ENCODE measurements around the gene RBPJ.

Gene RBPJ

DNA sequence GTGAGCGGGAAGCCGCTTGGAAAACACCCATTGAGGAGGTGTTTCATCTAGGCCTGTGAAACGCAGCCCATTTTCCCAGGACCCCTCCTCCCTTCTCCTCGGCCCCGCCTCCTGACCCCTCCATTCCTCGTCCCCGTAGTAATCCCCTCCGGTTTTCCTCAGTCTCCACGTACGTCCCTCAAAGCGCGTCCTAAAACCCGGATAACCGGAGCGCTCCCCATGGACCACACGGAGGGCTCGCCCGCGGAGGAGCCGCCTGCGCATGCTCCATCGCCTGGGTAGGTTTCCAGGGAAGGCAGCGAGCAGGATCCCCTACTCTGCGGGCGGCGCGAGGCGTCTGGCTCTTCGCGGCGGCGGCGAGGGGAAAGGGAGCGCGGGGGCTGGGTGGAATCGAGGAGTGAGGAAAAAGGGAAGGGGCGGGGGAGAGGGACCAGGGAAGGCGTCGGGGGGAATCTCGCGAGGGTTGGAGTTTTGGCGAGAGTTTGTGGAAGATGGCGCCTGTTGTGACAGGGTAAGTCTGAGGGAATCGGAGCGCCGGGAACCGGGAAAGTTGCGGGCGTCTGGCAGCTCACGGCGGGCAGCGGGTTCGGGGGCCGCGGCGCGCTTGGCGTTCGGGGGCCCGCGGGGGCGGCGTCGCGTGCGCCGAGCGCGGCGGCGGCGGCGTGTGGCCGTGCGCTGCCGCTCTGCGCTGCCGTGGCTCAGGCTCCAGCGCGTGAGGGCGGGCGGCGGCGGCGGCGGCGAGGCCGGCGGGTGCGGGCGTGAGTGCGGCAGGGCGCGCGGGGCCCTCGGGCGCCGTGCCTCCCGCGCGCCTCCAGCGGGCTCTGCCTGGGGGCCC lies at the start of gene RBPJ:
TSS of gene RBPJ (plus strand) at position 477 of the 835 bp plus-strand sequence. CDS start at position 492, 15 bp downstream.
- no peak for FAIRE-seq
- DNase-seq (ENCODE audit: insufficient read length, low spot score), result peak; percentile 69
- TF ChIP-seq POLR2A (IDR thresholded peaks at IDR 0.05; ENCODE audit: low read depth, low read length), result peak; percentile 43; the same call in 1 of the 2 replicates

DNA sequence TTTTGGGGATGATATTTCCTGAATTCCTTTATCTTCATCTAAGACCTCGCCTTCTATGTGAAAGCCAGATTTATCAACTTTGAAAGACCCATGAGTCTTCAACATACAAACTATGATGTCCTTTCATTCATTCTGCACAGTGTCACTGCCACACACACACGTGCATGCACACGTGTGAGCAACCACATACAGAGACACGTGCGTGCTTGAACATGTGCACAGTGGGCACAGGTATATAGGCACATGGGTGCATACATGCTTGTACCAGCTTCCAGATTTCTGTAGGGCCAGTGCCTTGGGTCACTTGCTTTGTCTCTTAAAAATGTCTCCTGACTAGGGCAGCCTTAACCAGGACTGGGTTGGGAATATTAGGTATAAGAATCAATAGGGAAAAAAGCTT lies 49.1 kb upstream of the RBPJ start:
- FAIRE-seq, result no peak
- TF ChIP-seq POLR2A (IDR thresholded peaks at IDR 0.05; ENCODE audit: low read depth, low read length), result no peak
- DNase-seq (ENCODE audit: insufficient read length, low spot score), result no peak

DNA sequence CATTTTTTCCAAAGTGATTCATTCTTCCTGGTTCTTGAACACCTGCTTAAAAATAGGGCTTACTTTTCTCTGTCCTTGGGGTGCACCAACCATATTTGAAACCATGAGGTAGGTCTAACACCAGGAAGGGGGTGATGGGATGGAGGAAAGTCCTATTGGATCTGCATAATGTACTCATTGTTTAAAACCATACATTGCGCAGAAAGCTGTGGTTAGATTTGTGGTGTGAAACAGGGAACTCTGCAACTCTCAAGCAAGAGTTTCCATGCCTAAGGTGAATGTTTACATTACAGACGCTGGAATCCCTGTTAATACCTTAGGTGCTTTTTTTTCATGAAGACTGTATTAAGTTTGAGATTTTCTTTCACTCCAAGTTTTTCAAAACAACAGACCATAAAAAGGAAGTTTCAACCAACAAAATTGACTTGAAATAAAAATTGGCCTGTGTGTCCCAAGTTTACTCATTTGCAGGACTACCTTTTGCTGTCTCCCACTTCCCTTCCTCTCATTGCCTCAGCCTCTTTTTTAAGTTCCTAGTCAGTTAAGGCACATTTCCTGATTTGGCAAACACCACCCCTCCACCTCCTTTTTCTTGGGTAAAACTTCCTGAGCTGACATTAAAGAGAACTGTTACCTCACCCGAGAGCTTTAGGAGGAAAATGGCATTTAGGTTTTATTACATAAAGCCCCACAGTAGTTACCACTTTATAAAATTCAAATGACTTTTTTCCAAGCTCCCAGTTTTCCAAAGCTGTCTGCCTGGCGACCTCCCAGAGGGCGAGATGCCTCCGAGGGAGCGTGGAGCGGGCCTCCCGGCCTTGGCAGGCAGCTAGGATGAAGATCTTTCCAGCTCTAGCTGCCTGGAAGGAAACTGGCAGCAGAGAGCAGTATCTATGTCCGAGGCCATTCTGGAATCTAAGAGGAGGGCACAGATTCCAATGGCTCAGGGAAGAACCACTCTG lies 47.9 kb upstream of the RBPJ start:
- no peak for TF ChIP-seq POLR2A (IDR thresholded peaks at IDR 0.05; ENCODE audit: low read depth, low read length)
- DNase-seq (ENCODE audit: insufficient read length, low spot score) (no peak), FAIRE-seq (no peak)

DNA sequence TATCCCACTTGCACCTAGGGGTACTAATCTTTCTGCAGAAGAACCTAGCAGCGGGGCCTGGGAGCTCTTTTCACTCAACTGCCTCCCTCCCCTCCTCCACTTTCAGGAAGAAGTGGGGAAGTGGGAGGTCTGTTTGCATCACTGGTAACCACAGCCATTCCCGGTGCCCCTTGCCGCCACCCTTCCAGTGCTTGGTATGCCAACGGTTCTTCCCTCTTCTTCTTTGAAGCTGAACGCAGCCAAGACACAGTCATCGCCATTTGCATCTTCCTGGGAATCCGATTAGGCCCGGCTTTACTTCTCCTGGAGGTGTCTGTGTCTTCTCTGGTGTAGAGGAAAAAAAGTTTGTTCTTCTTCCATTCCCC lies 47.2 kb upstream of the RBPJ start:
- DNase-seq (ENCODE audit: insufficient read length, low spot score), result no peak
- no peak for FAIRE-seq
- TF ChIP-seq POLR2A (IDR thresholded peaks at IDR 0.05; ENCODE audit: low read depth, low read length), result no peak

DNA sequence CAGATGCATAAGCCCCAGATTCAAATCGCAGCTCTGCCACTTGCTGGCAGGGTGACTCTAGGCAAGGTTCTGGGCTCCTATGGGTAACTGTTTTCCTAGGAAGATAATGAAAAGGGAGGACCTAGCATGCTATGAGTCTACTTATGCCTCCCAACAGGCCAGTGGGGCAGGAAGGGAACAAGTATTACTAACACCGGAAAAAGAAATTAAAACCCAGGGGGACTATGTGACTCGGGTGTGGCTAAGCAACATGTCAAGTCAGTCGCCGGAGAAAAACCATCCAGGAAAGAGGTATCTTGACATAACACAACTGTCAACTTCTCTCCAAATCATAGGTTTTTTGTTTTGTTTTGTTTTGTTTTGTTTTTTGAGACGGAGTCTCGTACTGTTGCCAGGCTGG lies 45.5 kb upstream of the RBPJ start:
- DNase-seq (ENCODE audit: insufficient read length, low spot score), result no peak
- no peak for FAIRE-seq

DNA sequence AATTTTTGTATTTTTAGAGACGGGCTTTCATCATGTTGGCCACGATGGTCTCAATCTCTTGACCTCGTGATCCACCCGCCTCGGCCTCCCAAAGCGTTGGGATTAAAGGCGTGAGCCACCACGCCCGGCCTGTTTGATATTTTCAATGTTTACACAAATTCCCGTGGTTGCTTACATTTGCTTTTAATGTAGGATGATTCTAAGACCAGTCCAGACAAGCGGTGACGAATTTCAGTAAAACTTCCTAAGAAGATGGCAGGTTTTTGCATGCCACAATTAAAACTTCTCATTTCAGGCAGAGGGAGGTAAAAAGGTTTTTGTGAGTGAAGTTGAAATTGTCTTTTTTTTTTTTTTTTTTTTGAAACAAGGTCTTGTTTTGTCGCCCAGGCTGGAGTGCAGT lies 41.4 kb upstream of the RBPJ start:
- no peak for FAIRE-seq
- no peak for TF ChIP-seq POLR2A (IDR thresholded peaks at IDR 0.05; ENCODE audit: low read depth, low read length)
- no peak for DNase-seq (ENCODE audit: insufficient read length, low spot score)

More for the DNA sequence above, 45.5 kb upstream of the RBPJ start:
- no peak for TF ChIP-seq POLR2A (IDR thresholded peaks at IDR 0.05; ENCODE audit: low read depth, low read length)

DNA sequence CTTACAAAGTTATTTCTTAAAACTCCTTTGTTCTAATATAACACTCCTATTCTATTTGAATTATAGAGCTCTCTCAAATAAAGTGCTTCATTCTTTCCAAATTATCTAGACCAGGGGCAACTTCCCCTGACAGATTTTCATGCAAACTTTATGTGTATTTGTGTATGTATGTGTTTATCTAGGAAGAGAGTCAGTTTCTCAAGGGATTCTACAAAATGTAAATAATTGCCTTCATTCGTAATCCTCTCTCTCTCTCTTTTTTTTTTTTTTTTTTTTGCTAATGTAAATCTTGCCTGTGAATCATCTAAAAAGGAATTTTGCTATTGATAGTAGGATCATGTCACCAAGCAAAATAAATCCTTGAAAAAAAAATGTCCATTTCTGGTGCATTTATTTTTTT lies 38.9 kb upstream of the RBPJ start:
- DNase-seq (ENCODE audit: insufficient read length, low spot score), result no peak
- TF ChIP-seq POLR2A (IDR thresholded peaks at IDR 0.05; ENCODE audit: low read depth, low read length), result no peak
- FAIRE-seq, result no peak

DNA sequence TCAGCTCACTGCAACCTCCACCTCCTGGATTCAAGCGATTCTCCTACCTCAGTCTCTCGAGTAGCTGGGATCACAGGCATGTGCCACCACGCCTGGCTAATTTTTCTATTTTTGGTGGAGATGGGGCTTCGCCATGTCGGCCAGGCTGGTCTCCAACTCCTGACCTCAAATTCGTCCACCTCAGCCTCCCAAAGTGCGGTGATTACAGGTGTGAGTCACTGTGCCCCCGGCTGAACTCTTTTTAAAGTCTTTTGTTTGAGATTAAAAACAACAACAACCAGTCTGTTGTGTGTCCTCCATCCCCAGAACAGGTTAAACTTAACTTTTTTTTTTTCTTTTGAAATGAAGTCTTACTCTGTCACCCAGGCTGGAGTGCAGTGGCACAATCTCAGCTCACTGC lies 36.3 kb upstream of the RBPJ start:
- DNase-seq (ENCODE audit: insufficient read length, low spot score) (no peak), FAIRE-seq (no peak)
- no peak for TF ChIP-seq POLR2A (IDR thresholded peaks at IDR 0.05; ENCODE audit: low read depth, low read length)

DNA sequence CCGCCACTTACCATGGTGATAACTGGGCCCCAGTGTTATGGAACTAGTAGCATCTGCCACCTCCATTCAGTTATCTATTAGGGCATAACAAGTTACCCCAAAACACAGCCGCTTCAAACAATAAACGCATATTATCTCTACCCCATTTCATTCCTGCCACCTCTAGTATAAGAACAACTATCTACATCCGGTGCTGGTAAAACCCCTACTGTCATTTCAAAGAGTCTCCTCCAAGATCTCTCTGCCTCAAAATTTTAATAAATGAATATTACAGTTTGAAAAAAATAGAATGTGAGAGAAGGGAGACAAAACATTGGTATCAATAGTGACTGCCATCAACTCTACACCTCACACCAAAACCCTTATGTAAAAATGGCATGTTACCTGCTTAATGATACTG lies 35.5 kb upstream of the RBPJ start:
- FAIRE-seq (no peak), DNase-seq (ENCODE audit: insufficient read length, low spot score) (no peak)
- TF ChIP-seq POLR2A (IDR thresholded peaks at IDR 0.05; ENCODE audit: low read depth, low read length), result no peak

DNA sequence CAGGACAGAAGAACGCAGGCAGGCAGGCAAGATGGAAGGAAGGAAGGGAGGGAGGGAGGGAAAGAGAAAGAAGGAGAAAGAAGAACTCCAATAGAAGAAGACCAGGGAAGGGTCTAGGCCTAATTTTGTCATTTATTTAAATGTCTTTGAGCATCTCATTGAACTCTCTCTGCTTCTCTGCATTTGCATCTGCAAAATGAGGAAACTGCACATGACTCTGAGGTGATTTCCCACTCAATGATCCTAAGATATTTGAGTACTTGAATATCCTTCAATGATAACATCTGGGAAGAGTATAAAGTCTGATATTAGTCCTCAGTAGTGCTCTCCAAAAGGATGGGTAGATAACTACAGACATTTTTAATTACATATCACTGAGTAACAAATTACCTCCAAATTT lies 33.1 kb upstream of the RBPJ start:
- no peak for TF ChIP-seq POLR2A (IDR thresholded peaks at IDR 0.05; ENCODE audit: low read depth, low read length)
- DNase-seq (ENCODE audit: insufficient read length, low spot score) (no peak), FAIRE-seq (no peak)

DNA sequence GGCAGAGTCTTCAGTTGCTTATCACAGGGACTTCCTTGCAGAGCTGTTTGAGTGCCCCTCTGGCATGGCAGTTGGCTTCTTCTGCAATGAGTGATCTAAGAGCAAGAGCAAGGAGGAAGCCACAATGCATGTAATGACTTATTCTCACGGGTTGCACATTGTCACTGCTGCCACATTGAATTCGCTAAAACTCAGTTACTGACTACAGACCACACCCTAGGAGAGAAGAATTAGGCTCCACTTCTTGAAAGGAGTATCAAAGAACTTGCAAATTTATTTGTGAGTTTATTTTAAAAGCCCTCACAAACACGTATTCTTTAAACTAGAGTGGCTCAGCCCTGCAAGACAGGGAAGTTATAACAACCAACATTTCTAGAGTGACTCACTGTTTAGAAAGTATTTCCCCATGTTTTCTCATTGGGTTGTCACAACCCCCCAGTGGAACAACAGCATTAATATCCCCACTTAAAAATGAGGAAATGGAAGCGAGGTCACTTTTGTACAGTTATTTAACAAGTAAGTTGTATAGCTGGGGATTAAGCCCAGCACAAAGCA lies 32.4 kb upstream of the RBPJ start:
- TF ChIP-seq POLR2A (IDR thresholded peaks at IDR 0.05; ENCODE audit: low read depth, low read length), result no peak
- FAIRE-seq, result peak; percentile 55
- peak; percentile 14 for DNase-seq (ENCODE audit: insufficient read length, low spot score)

DNA sequence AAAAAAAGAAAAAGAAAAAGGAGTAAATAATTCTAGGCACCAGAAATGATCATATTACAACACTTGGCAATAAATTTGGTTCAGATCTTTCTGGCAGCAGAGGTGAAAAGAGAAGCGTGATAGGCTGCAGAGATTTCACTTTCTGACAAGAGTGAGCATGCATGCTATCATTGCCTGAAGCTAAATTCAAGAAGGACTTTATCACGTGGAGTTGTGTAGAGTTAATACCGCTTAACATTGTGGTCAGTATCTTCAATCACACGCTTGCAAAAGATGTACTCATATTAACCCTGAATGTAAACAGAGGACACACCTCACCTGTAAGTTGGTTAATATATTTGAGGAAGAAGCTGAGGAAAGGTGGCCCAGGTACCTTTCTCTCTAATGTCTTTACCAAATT lies 31.4 kb upstream of the RBPJ start:
- TF ChIP-seq POLR2A (IDR thresholded peaks at IDR 0.05; ENCODE audit: low read depth, low read length), result no peak
- DNase-seq (ENCODE audit: insufficient read length, low spot score) (no peak), FAIRE-seq (no peak)

DNA sequence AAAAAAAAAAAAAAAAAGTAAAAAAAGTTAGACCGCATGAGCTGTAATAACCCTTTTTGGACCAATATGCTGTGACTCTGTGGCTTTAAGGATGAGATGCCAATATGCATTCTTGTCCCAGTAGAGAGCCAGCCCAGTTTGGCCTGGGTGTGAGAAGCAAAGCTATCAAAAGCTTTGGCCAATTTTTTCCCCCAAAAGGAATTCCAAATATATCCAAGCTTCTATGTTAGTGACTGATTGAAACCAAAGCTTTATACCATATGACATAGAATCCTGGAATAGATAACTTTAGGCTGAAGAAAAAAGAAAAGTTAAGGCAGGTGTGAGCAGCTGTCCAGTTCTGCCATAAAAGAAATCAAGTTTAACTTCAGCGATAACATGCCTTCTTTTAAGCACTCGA lies 30.5 kb upstream of the RBPJ start:
- DNase-seq (ENCODE audit: insufficient read length, low spot score) (no peak), FAIRE-seq (no peak)
- TF ChIP-seq POLR2A (IDR thresholded peaks at IDR 0.05; ENCODE audit: low read depth, low read length), result no peak

DNA sequence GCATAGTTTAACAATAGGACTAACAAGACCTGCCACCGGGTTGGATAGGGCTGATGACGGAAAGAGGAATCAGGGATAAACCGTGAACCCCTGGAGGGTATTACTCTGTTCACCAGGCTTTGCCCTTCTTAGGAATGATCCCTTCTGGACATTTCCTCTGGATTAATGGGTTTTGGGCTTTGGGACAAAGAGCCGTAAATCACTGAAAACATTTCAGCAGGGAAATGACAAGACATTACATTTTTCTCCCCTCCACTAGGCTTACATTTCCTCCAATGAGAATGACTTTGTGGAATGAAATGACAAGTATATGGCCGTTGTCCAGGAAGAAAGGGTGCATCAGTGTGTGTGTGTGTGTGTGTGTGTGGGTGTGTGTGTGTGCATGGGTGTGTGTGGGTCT lies 25.9 kb upstream of the RBPJ start:
- FAIRE-seq (no peak), DNase-seq (ENCODE audit: insufficient read length, low spot score) (no peak)
- TF ChIP-seq POLR2A (IDR thresholded peaks at IDR 0.05; ENCODE audit: low read depth, low read length), result no peak

Measured in H54 (cell line).